ENCODE measurements around the gene MAGEA11.

- TF ChIP-seq CTCF (IDR thresholded peaks at IDR 0.05; ENCODE audit: insufficient read depth, low read length, poor library complexity, severe bottlenecking) (no peak), EZH2phosphoT487 (conservative IDR thresholded peaks at IDR 0.05; ENCODE audit: low read length) (no peak)
Measured at GRCh38 chrX:149712831-149713230, 971 bp downstream of the MAGEA11 start.

Data from SU-DHL-6 (cell line).